ENCODE results near the gene CCNI. TPM values are rescaled to one million over a fixed set of nuclear protein-coding genes. Genes with fewer than 3 reads are reported as not detected.

Gene CCNI
- total RNA-seq, 1 experiment from 2014 or later, result 112 TPM

- in situ Hi-C loops (cut with HindIII; ENCODE audit: low pct_unique_long_range_greater_than_20kb, low sequenced_read_pairs), result no loop called here
- DNase-seq (ENCODE audit: low read depth, low spot score), result no peak
These were observed 53.1 kb downstream of the CCNI start for GRCh38 chr4:77022560-77023179.

DNA sequence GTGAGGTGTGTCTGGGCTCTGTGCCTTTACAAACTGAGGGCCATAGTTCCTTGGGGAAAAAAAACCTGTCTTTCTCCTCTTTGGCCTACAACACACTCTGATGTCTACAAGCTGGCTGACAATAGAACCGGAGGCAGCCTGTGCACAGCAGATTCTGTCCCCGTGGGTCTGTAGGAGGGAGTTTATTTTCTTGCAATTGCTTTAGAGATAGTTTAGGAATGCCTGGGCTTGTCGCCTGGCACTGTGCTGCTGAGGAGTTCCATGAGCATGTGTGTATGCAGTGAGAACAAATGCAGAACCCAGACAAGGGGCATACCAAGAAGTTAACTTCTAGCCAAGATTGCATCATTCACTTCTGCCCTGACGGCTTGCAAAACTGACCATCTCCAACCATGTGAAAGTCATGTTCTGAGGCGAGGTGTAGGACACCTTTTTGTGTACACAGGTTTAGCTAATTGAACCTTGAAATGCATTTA, 54.1 kb downstream of the CCNI start:
- DNase-seq (ENCODE audit: low read depth, low spot score), result no peak
- in situ Hi-C loops (cut with HindIII; ENCODE audit: low pct_unique_long_range_greater_than_20kb, low sequenced_read_pairs), result no loop called here

- no peak for DNase-seq (ENCODE audit: low read depth, low spot score)
- in situ Hi-C loops (cut with HindIII; ENCODE audit: low pct_unique_long_range_greater_than_20kb, low sequenced_read_pairs), result no loop called here
These were observed 55.8 kb downstream of the CCNI start for GRCh38 chr4:77020017-77020416.

DNA sequence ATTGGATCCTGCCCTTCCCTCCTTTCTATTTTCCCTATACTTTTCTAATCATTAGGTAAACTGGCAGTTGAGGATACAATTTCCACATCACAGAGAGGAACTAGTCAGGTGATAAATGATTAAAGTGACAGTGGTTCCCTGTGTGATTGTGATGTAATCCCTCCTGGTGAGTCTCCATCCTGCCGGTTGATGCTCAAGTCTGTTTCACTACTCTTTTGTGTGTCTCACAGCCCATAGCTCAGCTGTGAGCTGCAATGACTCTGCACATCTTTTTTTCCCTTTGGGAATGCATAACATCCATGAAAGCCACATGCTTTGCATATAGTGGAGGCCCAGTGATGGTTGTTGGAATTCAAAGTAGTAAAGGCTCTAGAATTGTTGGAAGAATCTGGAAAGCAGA, 60.4 kb downstream of the CCNI start:
- peak; percentile 2 for DNase-seq (ENCODE audit: low read depth, low spot score)
- in situ Hi-C loops (cut with HindIII; ENCODE audit: low pct_unique_long_range_greater_than_20kb, low sequenced_read_pairs), result no loop called here

- DNase-seq (ENCODE audit: low read depth, low spot score), result no peak
- in situ Hi-C loops (cut with HindIII; ENCODE audit: low pct_unique_long_range_greater_than_20kb, low sequenced_read_pairs), result no loop called here
These were observed 61.5 kb downstream of the CCNI start for GRCh38 chr4:77014256-77014655.

DNA sequence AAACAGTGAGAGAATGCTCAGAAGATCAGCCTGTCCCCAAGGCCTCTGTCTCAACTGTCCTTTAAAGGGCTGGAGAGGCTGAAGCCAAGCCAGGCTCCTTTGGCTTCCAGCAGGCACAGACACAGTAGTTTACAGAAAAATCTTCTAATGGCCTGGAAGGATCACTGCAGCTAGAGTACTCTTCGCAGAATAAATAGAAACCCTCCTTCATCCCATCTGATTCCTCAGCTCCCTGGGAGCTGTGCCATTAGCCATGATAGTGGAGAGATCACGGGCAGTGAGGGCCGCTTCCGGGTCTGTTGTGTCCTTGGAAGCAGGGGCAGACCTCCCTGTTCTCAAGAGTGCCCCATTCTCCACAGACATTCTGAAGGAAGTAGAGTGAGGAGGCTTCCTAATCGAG, 63.1 kb downstream of the CCNI start:
- no peak for DNase-seq (ENCODE audit: low read depth, low spot score)
- in situ Hi-C loops (cut with HindIII; ENCODE audit: low pct_unique_long_range_greater_than_20kb, low sequenced_read_pairs), result no loop called here

DNA sequence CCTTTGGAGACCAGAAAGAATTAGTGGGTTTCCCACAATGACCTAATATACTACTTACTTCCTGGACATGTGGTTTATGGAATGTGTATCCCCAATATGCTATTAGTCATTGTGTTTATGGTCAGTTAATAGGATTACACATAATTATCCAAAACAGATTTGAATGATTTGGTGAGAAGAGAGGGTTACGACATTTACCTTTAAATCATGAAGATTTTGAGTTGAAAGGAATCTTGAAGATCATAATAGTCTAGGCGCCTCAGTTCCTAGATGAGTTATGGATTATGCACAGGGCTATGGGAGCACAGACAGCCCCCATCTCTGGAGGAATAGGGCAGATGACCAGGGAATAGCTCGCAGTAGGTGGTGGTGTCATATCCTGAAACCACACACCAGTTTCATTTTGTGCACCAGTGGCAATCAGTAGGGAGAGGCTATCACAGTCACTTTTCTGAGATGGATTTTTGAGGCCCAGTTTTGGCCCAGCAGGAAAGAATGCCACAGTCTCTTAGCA, 64.9 kb downstream of the CCNI start:
- DNase-seq (ENCODE audit: low read depth, low spot score), result no peak
- in situ Hi-C loops (cut with HindIII; ENCODE audit: low pct_unique_long_range_greater_than_20kb, low sequenced_read_pairs), result no loop called here

DNA sequence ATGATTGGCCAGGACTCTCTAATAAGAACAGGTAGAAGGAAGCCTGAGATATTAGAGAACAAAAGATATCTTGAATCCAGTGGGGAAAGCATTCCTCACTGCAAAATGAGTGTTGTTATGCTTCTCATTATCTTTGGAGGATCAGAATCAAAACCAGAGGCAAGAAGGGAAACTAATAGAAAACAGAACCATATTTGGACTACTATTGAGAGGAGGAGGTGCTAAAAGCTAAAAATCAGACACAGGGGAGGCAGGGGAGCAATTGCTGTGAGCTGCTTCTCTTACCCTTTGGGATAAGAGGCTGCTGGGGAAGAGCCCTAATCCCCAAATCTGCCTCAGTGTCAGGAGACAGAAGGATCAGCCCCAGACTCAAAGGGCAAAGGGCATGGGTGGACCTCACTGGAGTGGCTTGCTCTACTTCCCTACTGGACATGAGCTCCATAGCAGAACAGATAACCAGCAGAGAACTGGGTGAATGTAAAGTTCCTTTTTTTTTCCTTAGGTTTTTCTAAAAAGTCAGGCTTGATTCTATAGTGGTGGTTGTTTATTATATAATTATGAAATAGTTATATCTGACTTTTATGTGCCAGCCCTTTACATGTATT, 66.2 kb downstream of the CCNI start:
- DNase-seq (ENCODE audit: low read depth, low spot score), result no peak
- in situ Hi-C loops (cut with HindIII; ENCODE audit: low pct_unique_long_range_greater_than_20kb, low sequenced_read_pairs), result no loop called here

- in situ Hi-C loops (cut with HindIII; ENCODE audit: low pct_unique_long_range_greater_than_20kb, low sequenced_read_pairs), result no loop called here
- no peak for DNase-seq (ENCODE audit: low read depth, low spot score)
These were observed 68.2 kb downstream of the CCNI start for GRCh38 chr4:77007358-77008230.

- no peak for DNase-seq (ENCODE audit: low read depth, low spot score)
- in situ Hi-C loops (cut with HindIII; ENCODE audit: low pct_unique_long_range_greater_than_20kb, low sequenced_read_pairs), result no loop called here
These were observed 68.9 kb downstream of the CCNI start for GRCh38 chr4:77006753-77007353.

- no peak for DNase-seq (ENCODE audit: low read depth, low spot score)
These were observed 72.4 kb downstream of the CCNI start for GRCh38 chr4:77003400-77003799.

DNA sequence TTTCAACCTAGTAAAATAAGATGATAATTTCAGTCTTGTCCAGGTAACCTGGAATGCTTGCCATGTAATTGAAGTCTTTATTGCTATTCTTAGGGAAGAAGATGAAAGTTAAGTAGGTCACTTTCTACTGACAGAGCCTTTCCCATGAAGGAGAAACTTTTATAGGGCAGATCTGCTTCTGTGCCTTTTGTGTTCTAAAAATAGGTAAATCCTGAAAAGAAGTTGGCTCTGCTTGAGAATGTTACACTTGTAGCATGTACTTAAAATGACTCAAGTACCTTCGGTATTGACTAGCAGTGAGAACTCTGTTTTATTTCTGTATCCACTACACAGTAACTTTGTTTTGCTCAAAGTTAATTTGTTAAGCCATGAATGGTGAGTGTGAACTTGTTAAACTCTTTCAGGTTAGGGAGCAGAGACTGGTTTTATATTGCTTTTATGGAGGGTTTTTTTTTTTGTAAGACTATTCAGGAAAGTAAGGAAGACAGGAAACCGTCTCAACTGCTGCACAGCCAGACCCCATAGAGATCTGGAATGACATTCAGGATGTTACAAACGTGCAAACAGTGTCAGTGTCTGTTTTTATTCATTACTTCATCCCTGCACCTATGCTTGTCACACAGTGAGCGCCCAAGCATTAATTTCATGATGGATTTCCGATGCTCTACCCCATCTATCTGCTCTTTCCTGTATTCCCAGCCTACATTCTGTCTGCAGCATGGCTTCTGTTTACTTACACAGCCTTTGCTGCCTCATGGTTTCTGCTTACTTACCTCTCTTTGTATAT, 73.3 kb downstream of the CCNI start:
- in situ Hi-C loops (cut with HindIII; ENCODE audit: low pct_unique_long_range_greater_than_20kb, low sequenced_read_pairs), result no loop called here
- no peak for DNase-seq (ENCODE audit: low read depth, low spot score)

More at GRCh38 chr4:77003400-77003799, 72.4 kb downstream of the CCNI start:
- in situ Hi-C loops (cut with HindIII; ENCODE audit: low pct_unique_long_range_greater_than_20kb, low sequenced_read_pairs), result no loop called here

DNA sequence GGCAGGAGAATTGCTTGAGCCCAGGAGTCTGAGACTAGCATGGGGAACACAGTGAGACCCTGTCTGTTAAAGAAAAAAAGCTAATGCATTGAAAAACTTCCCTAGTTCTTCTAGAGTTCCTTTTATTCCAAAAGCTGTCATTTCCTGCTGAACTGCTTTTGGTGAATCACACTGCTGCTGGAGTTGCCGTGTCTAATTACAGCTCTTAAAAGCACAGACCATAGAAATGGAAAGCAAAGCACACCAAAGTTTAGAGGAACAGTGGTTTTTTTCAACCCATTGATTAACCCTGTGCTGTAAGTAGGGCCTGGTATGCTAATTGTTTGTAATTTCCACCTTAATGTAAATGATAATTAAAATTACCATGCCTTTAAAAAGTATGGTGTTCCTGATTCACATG, 73.9 kb downstream of the CCNI start:
- in situ Hi-C loops (cut with HindIII; ENCODE audit: low pct_unique_long_range_greater_than_20kb, low sequenced_read_pairs), result no loop called here
- DNase-seq (ENCODE audit: low read depth, low spot score), result no peak

GRCh38 chr4:76998251-76998901, 77.4 kb downstream of the CCNI start:
- no peak for DNase-seq (ENCODE audit: low read depth, low spot score)
- in situ Hi-C loops (cut with HindIII; ENCODE audit: low pct_unique_long_range_greater_than_20kb, low sequenced_read_pairs), result no loop called here

GRCh38 chr4:76997532-76997931, 78.3 kb downstream of the CCNI start:
- in situ Hi-C loops (cut with HindIII; ENCODE audit: low pct_unique_long_range_greater_than_20kb, low sequenced_read_pairs), result no loop called here
- no peak for DNase-seq (ENCODE audit: low read depth, low spot score)
